HG02885 (cell line): ENCODE measurements around the gene FAM167B.
"Not testable (repeated sequence)": the region's sequence is repeated elsewhere in the genome, so short reads cannot be mapped to it uniquely, and the experiment has no call there.

Experiments used
- ATAC-seq: cut with Tn5 transposase; IDR thresholded peaks from one replicate; pipeline ENCODE4 v1.9.1; 2021; ENCODE audit warnings: mild to moderate bottlenecking; ENCODE audit not compliant: unreplicated experiment, poor library complexity

Gene FAM167B

GRCh38 chr1:32255072-32256071 lies 8.3 kb downstream of the FAM167B start:
- no peak for ATAC-seq

GRCh38 chr1:32256473-32257226 lies 9.6 kb downstream of the FAM167B start:
- no peak for ATAC-seq

- ATAC-seq: no peak
These were observed 10.1 kb downstream of the FAM167B start for GRCh38 chr1:32257227-32257508.

- not testable (repeated sequence) for ATAC-seq
These were observed 16.2 kb downstream of the FAM167B start for GRCh38 chr1:32263236-32263593.

GRCh38 chr1:32263744-32264143 lies 16.7 kb downstream of the FAM167B start:
- ATAC-seq: no peak

- no peak for ATAC-seq
These were observed 18.8 kb downstream of the FAM167B start for GRCh38 chr1:32265846-32266245.

GRCh38 chr1:32266921-32267591 lies 20.0 kb downstream of the FAM167B start:
- ATAC-seq: no peak

- no peak for ATAC-seq
These were observed 22.7 kb downstream of the FAM167B start for GRCh38 chr1:32269744-32270143.

GRCh38 chr1:32272557-32273390 lies 25.8 kb downstream of the FAM167B start:
- no peak for ATAC-seq

GRCh38 chr1:32273391-32274208 lies 26.6 kb downstream of the FAM167B start:
- ATAC-seq: no peak

GRCh38 chr1:32274646-32275340 lies 27.8 kb downstream of the FAM167B start:
- ATAC-seq: no peak

GRCh38 chr1:32275424-32275823 lies 28.4 kb downstream of the FAM167B start:
- no peak for ATAC-seq

- no peak for ATAC-seq
These were observed 29.2 kb downstream of the FAM167B start for GRCh38 chr1:32276032-32276782.

- not testable (repeated sequence) for ATAC-seq
These were observed 37.8 kb downstream of the FAM167B start for GRCh38 chr1:32284777-32285176.

GRCh38 chr1:32285658-32286057 lies 38.6 kb downstream of the FAM167B start:
- ATAC-seq: no peak

- no peak for ATAC-seq
These were observed 39.7 kb downstream of the FAM167B start for GRCh38 chr1:32286763-32287162.

GRCh38 chr1:32289256-32289655 lies 42.2 kb downstream of the FAM167B start:
- ATAC-seq: no peak

GRCh38 chr1:32291145-32291707 lies 44.2 kb downstream of the FAM167B start:
- ATAC-seq: no peak
